Loucy (cell line): ENCODE results near the gene DDX55.

ENCODE experiments used
- H2AFZ ChIP-seq: fragments of 200-600 bp; sonication (generic); 2 replicates; pipeline ENCODE4 v1.6.0; 2016; ENCODE audit warnings: antibody characterized with exemption, mild to moderate bottlenecking, low read length, moderate library complexity
- H3F3A ChIP-seq: fragments of 200-600 bp; 2 replicates; pipeline ENCODE4 v1.6.0; 2016; ENCODE audit warnings: antibody characterized with exemption, low read depth, mild to moderate bottlenecking
- H3K27me3 ChIP-seq: fragments of 200-600 bp; sonication (generic); 2 replicates; pipeline ENCODE4 v1.6.1; 2014; ENCODE audit warnings: low read length, mild to moderate bottlenecking; ENCODE audit not compliant: insufficient read depth, poor library complexity, severe bottlenecking
- H3K36me3 ChIP-seq: fragments of 200-600 bp; sonication (generic); 2 replicates; pipeline ENCODE4 v1.6.1; 2016; ENCODE audit warnings: low read length; ENCODE audit not compliant: insufficient read depth
- H3K4me1 ChIP-seq: fragments of 200-600 bp; sonication (generic); 2 replicates; pipeline ENCODE4 v1.5.1; 2014; ENCODE audit warnings: low read length, mild to moderate bottlenecking; ENCODE audit not compliant: insufficient read depth, poor library complexity, severe bottlenecking
- H3K4me2 ChIP-seq: fragments of 200-600 bp; sonication (generic); 2 replicates; pipeline ENCODE4 v1.6.0; 2014; ENCODE audit warnings: antibody characterized with exemption, low read length, low read depth, mild to moderate bottlenecking; ENCODE audit not compliant: poor library complexity, severe bottlenecking
- H3K4me3 ChIP-seq: fragments of 200-600 bp; sonication (generic); 2 replicates; pipeline ENCODE4 v1.5.1; 2014; ENCODE audit warnings: low read length, mild to moderate bottlenecking, mixed read lengths; ENCODE audit not compliant: poor library complexity, severe bottlenecking
- H3K79me2 ChIP-seq: fragments of 200-600 bp; sonication (generic); 2 replicates; pipeline ENCODE4 v1.6.1; 2014; ENCODE audit warnings: low read length; ENCODE audit not compliant: insufficient read depth
- H3K9ac ChIP-seq: fragments of 200-600 bp; sonication (generic); 2 replicates; pipeline ENCODE4 v1.6.0; 2014; ENCODE audit warnings: mild to moderate bottlenecking, low read depth, low read length, moderate library complexity; ENCODE audit not compliant: poor library complexity, severe bottlenecking
- H3K9me2 ChIP-seq: fragments of 200-600 bp; sonication (generic); replicated peaks from 2 replicates; pipeline ENCODE4 v1.6.1; 2016; ENCODE audit warnings: low read depth, low read length, mixed read lengths
- H3K9me3 ChIP-seq: fragments of 200-600 bp; sonication (generic); 2 replicates; pipeline ENCODE4 v1.6.1; 2014; ENCODE audit warnings: mild to moderate bottlenecking, antibody characterized with exemption, low read length, low read depth; ENCODE audit not compliant: insufficient read depth
- H4K20me1 ChIP-seq: fragments of 200-600 bp; sonication (generic); 2 replicates; pipeline ENCODE4 v1.6.0; 2014; ENCODE audit warnings: antibody characterized with exemption, low read length, mild to moderate bottlenecking; ENCODE audit not compliant: insufficient read depth, poor library complexity, severe bottlenecking
- CTCF ChIP-seq: fragments of 200-600 bp; sonication (generic); conservative IDR thresholded peaks from 2 replicates; pipeline ENCODE4 v1.5.1; 2014; ENCODE audit warnings: mild to moderate bottlenecking, antibody characterized with exemption, low read length
- EZH2phosphoT487 ChIP-seq: fragments of 200-600 bp; IDR thresholded peaks from 2 replicates; pipeline ENCODE4 v1.6.1; 2018; ENCODE audit warnings: antibody characterized with exemption, mild to moderate bottlenecking, moderate library complexity, borderline replicate concordance

The DDX55 gene

GRCh38 chr12:123617580-123617979, 15.7 kb downstream of the DDX55 start:
- no peak overlapping the region for H3K9ac ChIP-seq
- no peak overlapping the region for H2AFZ ChIP-seq
- no peak overlapping the region for H3K4me3 ChIP-seq
- peaks cover 4% of the 10 kb centered on the region; the same call in 1 of the 2 replicates for H3K79me2 ChIP-seq
- no peak overlapping the region for H3K4me2 ChIP-seq
- H4K20me1 ChIP-seq = no peaks in the 10 kb centered on the region
- H3K36me3 ChIP-seq = peaks cover 90% of the 10 kb centered on the region
- TF ChIP-seq CTCF = no peak
- TF ChIP-seq EZH2phosphoT487 = no peak
- H3K4me1 ChIP-seq = no peaks in the 10 kb centered on the region
- H3F3A ChIP-seq = no peaks in the 10 kb centered on the region; the same call in 1 of the 2 replicates
- no peaks in the 10 kb centered on the region for H3K9me3 ChIP-seq
- H3K9me2 ChIP-seq = no peaks in the 10 kb centered on the region
- H3K27me3 ChIP-seq = no peaks in the 10 kb centered on the region

- no peaks in the 10 kb centered on the region; the same call in 1 of the 2 replicates for H3F3A ChIP-seq
- peaks cover 74% of the 10 kb centered on the region for H3K36me3 ChIP-seq
- no peaks in the 10 kb centered on the region for H3K79me2 ChIP-seq
- TF ChIP-seq EZH2phosphoT487 = no peak
- TF ChIP-seq CTCF = no peak
- no peaks in the 10 kb centered on the region for H3K27me3 ChIP-seq
- no peaks in the 10 kb centered on the region for H3K4me1 ChIP-seq
- H2AFZ ChIP-seq = no peak overlapping the region
- H3K4me3 ChIP-seq = no peak overlapping the region
- H3K4me2 ChIP-seq = no peak overlapping the region
- H3K9ac ChIP-seq = no peak overlapping the region
- H3K9me3 ChIP-seq = no peaks in the 10 kb centered on the region
- no peaks in the 10 kb centered on the region for H3K9me2 ChIP-seq
- no peaks in the 10 kb centered on the region for H4K20me1 ChIP-seq
These were observed 19.2 kb downstream of the DDX55 start for GRCh38 chr12:123621101-123621500.

- Histone ChIP-seq H3K36me3 (peaks cover 74% of the 10 kb centered on the region), H3K4me1 (no peaks in the 10 kb centered on the region), H3K9me2 (no peaks in the 10 kb centered on the region), H3F3A (no peaks in the 10 kb centered on the region), H3K4me3 (no peak overlapping the region), H2AFZ (no peak overlapping the region), H4K20me1 (no peaks in the 10 kb centered on the region), H3K4me2 (no peak overlapping the region), H3K9ac (no peak overlapping the region), H3K79me2 (no peaks in the 10 kb centered on the region), H3K27me3 (no peaks in the 10 kb centered on the region), H3K9me3 (no peaks in the 10 kb centered on the region)
- no peak for TF ChIP-seq CTCF
- TF ChIP-seq EZH2phosphoT487 = no peak
These were observed 20.0 kb downstream of the DDX55 start for GRCh38 chr12:123621619-123622530.
